ENCODE results near the gene RNLS. TPM values are rescaled to one million over a fixed set of nuclear protein-coding genes. Genes with fewer than 3 reads are reported as not detected.

RNLS gene
- total and polyA plus RNA-seq, 2 of the 8 experiments (the other 6 are each of a cell fraction or from before 2014, with no cell fraction given), result 7.5 to 12.7 TPM

DNA sequence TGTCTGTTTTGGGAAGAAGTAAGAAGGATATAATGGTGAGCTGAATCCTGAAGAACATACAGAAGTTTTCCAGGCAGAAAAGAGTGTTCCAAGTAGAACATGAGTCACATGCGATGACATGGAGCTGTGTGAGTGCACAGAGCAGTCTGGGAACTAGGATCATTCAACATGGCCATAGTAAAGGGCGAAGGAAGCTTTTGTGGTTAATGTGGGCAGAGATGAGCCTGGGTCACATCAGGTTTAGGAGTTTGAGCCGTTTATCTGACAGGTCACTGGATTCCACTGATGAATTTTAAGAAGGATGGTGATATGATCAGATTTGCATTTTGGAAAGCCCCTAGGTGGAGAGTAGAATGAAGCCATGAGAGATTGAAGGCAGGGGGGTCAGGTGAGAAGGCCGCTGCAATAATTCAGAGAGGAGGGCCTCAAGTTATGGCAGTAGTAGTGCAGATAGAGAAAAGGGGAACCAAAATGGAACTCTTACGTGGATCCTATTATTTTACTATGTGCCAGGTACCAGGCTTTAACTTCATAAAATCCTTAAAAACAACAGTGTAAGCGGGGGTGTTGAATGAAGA is 171.3 kb downstream of the RNLS start:
- Histone ChIP-seq H3K79me1 (ENCODE audit: low read depth, low read length) (no peaks in the 10 kb centered on the region), H3K23ac (ENCODE audit: insufficient read length) (no peak overlapping the region), H2AFZ (ENCODE audit: low read length) (no peak overlapping the region), H3K4me1 (replicated peaks in 1 of 4; ENCODE audit: control insufficient read depth in 3 of 4, insufficient read depth in 4 of 4, low read length in 3 of 4) (peaks cover 0 to 5% (median 2%) of the 10 kb centered on the region in 4 experiments; a peak in 2 of 7 replicates), H3K79me2 (ENCODE audit: control insufficient read depth in 1 of 2, insufficient read depth in 2 of 2, low read length in 2 of 2) (no peaks in the 10 kb centered on the region), H3K14ac (ENCODE audit: insufficient read length) (no peak overlapping the region), H3K9ac (replicated peaks in 1 of 4; ENCODE audit: extremely low read depth in 1 of 4, low read depth in 3 of 4, low read length in 3 of 4) (no peak overlapping the region), H4K91ac (replicated peaks; ENCODE audit: insufficient read length, low read length) (no peak overlapping the region), H3K4me3 (ENCODE audit: extremely low read depth in 1 of 4, insufficient read depth in 2 of 4, low read depth in 3 of 4, low read length in 4 of 4) (no peak overlapping the region), H3K27ac (ENCODE audit: low read depth, low read length) (no peak overlapping the region), H4K20me1 (replicated peaks in 1 of 2; ENCODE audit: control insufficient read depth in 1 of 2, insufficient read depth in 2 of 2, low read length in 2 of 2) (no peaks in the 10 kb centered on the region), H3K36me3 (ENCODE audit: control insufficient read depth in 2 of 4, insufficient read depth in 4 of 4, low read length in 3 of 4) (no peaks in the 10 kb centered on the region), H2BK12ac (ENCODE audit: low read depth, low read length) (no peak overlapping the region), H3K4ac (replicated peaks; ENCODE audit: insufficient read length, low read depth, low read length) (no peak overlapping the region), H3K56ac (replicated peaks; ENCODE audit: insufficient read length, low read depth, low read length) (no peak overlapping the region), H3K4me2 (ENCODE audit: insufficient read depth in 1 of 2, low read depth in 2 of 2, low read length in 2 of 2) (no peak overlapping the region), H4K5ac (ENCODE audit: insufficient read length, low read depth, low read length) (no peak overlapping the region), H3K27me3 (replicated peaks in 1 of 4; ENCODE audit: control insufficient read depth in 3 of 4, extremely low read depth in 1 of 4, insufficient read depth in 3 of 4, low read length in 3 of 4) (no peaks in the 10 kb centered on the region), H2AK5ac (ENCODE audit: low read depth, low read length) (no peak overlapping the region), H4K8ac (ENCODE audit: extremely low read depth, insufficient read depth, low read length) (no peak overlapping the region), H2BK5ac (ENCODE audit: low read depth, low read length) (no peak overlapping the region), H3K18ac (ENCODE audit: extremely low read depth, low read length) (no peak overlapping the region), H2BK20ac (ENCODE audit: low read length) (no peak overlapping the region), H3K9me3 (ENCODE audit: insufficient read depth in 2 of 2, low read depth in 1 of 2, low read length in 1 of 2) (no peaks in the 10 kb centered on the region), H2BK120ac (replicated peaks; ENCODE audit: low read depth, low read length) (no peak overlapping the region), H2BK15ac (ENCODE audit: low read length) (no peak overlapping the region), H3K23me2 (ENCODE audit: low read depth, low read length) (no peaks in the 10 kb centered on the region)
- POLR2A ChIA-PET (ENCODE audit: partially characterized antibody), result no interaction called here
- FAIRE-seq (no peak), DNase-seq (ENCODE audit: low read depth in 1 of 2, low spot score in 2 of 2) (no peak)
- CTCF ChIA-PET (ENCODE audit: partially characterized antibody), result interaction anchor here (0.6 kb wide), 1 partner anchor 451 kb away, joined by 3 read pairs; no protein-coding TSS in a partner anchor
- WGBS, 2 experiments (ENCODE audit: extremely low coverage in 1 of 2, insufficient coverage in 1 of 2, insufficient read length in 1 of 2, insufficient replicate concordance in 2 of 2, low coverage in 1 of 2, low lambda C conversion rate in 2 of 2, missing lambda C conversion rate in 1 of 2), result 84% methylated on average over 6 of the region's 6 CpGs; no CpG with 5 or more reads in 1 of the 2 experiments
- TF ChIP-seq, protein P1, sequence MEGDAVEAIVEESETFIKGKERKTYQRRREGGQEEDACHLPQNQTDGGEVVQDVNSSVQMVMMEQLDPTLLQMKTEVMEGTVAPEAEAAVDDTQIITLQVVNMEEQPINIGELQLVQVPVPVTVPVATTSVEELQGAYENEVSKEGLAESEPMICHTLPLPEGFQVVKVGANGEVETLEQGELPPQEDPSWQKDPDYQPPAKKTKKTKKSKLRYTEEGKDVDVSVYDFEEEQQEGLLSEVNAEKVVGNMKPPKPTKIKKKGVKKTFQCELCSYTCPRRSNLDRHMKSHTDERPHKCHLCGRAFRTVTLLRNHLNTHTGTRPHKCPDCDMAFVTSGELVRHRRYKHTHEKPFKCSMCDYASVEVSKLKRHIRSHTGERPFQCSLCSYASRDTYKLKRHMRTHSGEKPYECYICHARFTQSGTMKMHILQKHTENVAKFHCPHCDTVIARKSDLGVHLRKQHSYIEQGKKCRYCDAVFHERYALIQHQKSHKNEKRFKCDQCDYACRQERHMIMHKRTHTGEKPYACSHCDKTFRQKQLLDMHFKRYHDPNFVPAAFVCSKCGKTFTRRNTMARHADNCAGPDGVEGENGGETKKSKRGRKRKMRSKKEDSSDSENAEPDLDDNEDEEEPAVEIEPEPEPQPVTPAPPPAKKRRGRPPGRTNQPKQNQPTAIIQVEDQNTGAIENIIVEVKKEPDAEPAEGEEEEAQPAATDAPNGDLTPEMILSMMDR (IDR thresholded peaks at IDR 0.05; ENCODE audit: control extremely low read depth in 1 of 3, insufficient read depth in 1 of 3, low read depth in 1 of 3, low read length in 3 of 3), result no peak
- no peak for TF ChIP-seq CBX5 (IDR thresholded peaks at IDR 0.05; ENCODE audit: low read depth, low read length)
- TF ChIP-seq CREB1 (IDR thresholded peaks at IDR 0.05), result no peak
- no peak for TF ChIP-seq PHF8 (conservative IDR thresholded peaks at IDR 0.05; ENCODE audit: low read depth, low read length)
- TF ChIP-seq, protein P2, sequence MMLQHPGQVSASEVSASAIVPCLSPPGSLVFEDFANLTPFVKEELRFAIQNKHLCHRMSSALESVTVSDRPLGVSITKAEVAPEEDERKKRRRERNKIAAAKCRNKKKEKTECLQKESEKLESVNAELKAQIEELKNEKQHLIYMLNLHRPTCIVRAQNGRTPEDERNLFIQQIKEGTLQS (IDR thresholded peaks at IDR 0.05; ENCODE audit: insufficient read depth, low read depth, low read length), result no peak
- TF ChIP-seq TEAD4 (IDR thresholded peaks at IDR 0.05; ENCODE audit: low read depth, low read length), result no peak
- TF ChIP-seq, protein P3, sequence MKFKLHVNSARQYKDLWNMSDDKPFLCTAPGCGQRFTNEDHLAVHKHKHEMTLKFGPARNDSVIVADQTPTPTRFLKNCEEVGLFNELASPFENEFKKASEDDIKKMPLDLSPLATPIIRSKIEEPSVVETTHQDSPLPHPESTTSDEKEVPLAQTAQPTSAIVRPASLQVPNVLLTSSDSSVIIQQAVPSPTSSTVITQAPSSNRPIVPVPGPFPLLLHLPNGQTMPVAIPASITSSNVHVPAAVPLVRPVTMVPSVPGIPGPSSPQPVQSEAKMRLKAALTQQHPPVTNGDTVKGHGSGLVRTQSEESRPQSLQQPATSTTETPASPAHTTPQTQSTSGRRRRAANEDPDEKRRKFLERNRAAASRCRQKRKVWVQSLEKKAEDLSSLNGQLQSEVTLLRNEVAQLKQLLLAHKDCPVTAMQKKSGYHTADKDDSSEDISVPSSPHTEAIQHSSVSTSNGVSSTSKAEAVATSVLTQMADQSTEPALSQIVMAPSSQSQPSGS (IDR thresholded peaks at IDR 0.05; ENCODE audit: low read length), result no peak
- no peak for TF ChIP-seq GTF2F1 (IDR thresholded peaks at IDR 0.05; ENCODE audit: borderline replicate concordance, low read depth, low read length)
- no peak for TF ChIP-seq RBBP5 (IDR thresholded peaks at IDR 0.05; ENCODE audit: borderline replicate concordance, low read depth, low read length)
